BLaER1 treated with 17β-estradiol and CSF1 and Interleukin-3, amounts not matched to agents 10 nM and 100 nM (cell line): Measurements from ENCODE around the gene MYOC.
A peak's percentile ranks its signal among the peaks of the same experiment; 100 is the strongest.
"Not testable (repeated sequence)": the region's sequence is repeated elsewhere in the genome, so short reads cannot be mapped to it uniquely, and the experiment has no call there.

ENCODE experiments used
- H3K27ac ChIP-seq, 11 experiments: shearing (Covaris generic); formaldehyde crosslinking; 2 replicates each; pipeline ENCODE4 v1.8.1; 2022
- H3K27me3 ChIP-seq, 11 experiments: shearing (Covaris generic); formaldehyde crosslinking; 2 replicates each; pipeline ENCODE4 v1.8.1; 2022
- H3K36me3 ChIP-seq, 11 experiments: shearing (Covaris generic); formaldehyde crosslinking; 2 replicates each; pipeline ENCODE4 v1.8.1; 2022
- H3K4me1 ChIP-seq, 10 experiments: shearing (Covaris generic); formaldehyde crosslinking; 2 replicates each; pipeline ENCODE4 v1.8.1; 2022
- H3K4me2 ChIP-seq, 11 experiments: shearing (Covaris generic); formaldehyde crosslinking; 2 replicates each; pipeline ENCODE4 v1.8.1; 2022
- H3K4me3 ChIP-seq, 10 experiments: shearing (Covaris generic); formaldehyde crosslinking; 2 replicates each; pipeline ENCODE4 v1.8.1; 2022
- H3K9ac ChIP-seq, 11 experiments: shearing (Covaris generic); formaldehyde crosslinking; 2 replicates each; pipeline ENCODE4 v1.8.1; 2022
- H3K9me3 ChIP-seq, 11 experiments: shearing (Covaris generic); formaldehyde crosslinking; replicated peaks in 1 of 11; 2 replicates each; pipeline ENCODE4 v1.8.1; 2022
- H4K20me1 ChIP-seq, 11 experiments: shearing (Covaris generic); formaldehyde crosslinking; 2 replicates each; pipeline ENCODE4 v1.8.1; 2022
- Cebpa-rat ChIP-seq, 11 experiments: shearing (Covaris generic); IDR thresholded peaks; 2 replicates each; pipeline ENCODE4 v1.8.1; 2022

The MYOC gene

DNA sequence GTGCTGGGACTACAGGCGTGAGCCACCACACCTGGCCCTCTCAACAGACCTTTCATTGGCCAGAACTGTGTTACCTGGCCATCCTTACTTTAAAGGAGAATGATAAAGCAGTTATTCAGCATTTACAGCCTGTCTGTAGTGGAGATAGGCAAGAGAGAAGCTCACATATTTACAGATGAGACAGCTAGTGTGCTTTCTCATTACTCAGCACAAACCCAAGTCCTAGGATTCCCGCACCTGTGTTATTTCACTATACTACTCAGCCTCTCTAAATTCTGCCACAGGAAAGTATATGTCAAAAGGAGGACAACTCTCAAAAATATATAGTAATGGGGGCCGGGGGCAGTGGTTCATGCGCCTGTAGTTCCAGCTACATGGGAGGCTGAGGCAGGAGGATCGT, 15.9 kb upstream of the MYOC start:
- Histone ChIP-seq H3K9me3 (peaks cover 0 to 8% (median 4%) of the 10 kb centered on the region in 11 experiments; a peak in 9 of 22 replicates), H3K4me1 (no peaks in the 10 kb centered on the region), H3K27me3 (no peaks in the 10 kb centered on the region), H3K4me3 (no peak overlapping the region), H3K27ac (no peak overlapping the region), H4K20me1 (no peaks in the 10 kb centered on the region; a peak in 1 of 22 replicates), H3K4me2 (no peak overlapping the region), H3K9ac (no peak overlapping the region), H3K36me3 (no peaks in the 10 kb centered on the region)
- no peak for TF ChIP-seq Cebpa-rat (IDR thresholded peaks at IDR 0.05)

- H3K9me3 ChIP-seq, result peaks cover 0 to 8% (median 4%) of the 10 kb centered on the region in 11 experiments; a peak in 9 of 22 replicates
- H3K4me2 ChIP-seq, result no peak overlapping the region
- no peaks in the 10 kb centered on the region; a peak in 1 of 22 replicates for H4K20me1 ChIP-seq
- H3K4me1 ChIP-seq, result no peaks in the 10 kb centered on the region
- H3K9ac ChIP-seq, result no peak overlapping the region
- TF ChIP-seq Cebpa-rat (IDR thresholded peaks at IDR 0.05), result no peak
- no peak overlapping the region for H3K27ac ChIP-seq
- no peak overlapping the region for H3K4me3 ChIP-seq
- H3K27me3 ChIP-seq, result no peaks in the 10 kb centered on the region
- H3K36me3 ChIP-seq, result no peaks in the 10 kb centered on the region
These were observed 13.8 kb upstream of the MYOC start for GRCh38 chr1:171666114-171666769.

- Histone ChIP-seq H3K4me2 (no peak overlapping the region), H4K20me1 (no peaks in the 10 kb centered on the region; a peak in 1 of 22 replicates), H3K27ac (no peak overlapping the region), H3K4me1 (no peaks in the 10 kb centered on the region), H3K9ac (no peak overlapping the region), H3K9me3 (peaks cover 0 to 3% (median 0%) of the 10 kb centered on the region in 11 experiments; a peak in 1 of 22 replicates), H3K27me3 (no peaks in the 10 kb centered on the region), H3K36me3 (no peaks in the 10 kb centered on the region), H3K4me3 (no peak overlapping the region)
- TF ChIP-seq Cebpa-rat (IDR thresholded peaks at IDR 0.05), result no peak
These were observed 12.5 kb upstream of the MYOC start for GRCh38 chr1:171664976-171665375.

DNA sequence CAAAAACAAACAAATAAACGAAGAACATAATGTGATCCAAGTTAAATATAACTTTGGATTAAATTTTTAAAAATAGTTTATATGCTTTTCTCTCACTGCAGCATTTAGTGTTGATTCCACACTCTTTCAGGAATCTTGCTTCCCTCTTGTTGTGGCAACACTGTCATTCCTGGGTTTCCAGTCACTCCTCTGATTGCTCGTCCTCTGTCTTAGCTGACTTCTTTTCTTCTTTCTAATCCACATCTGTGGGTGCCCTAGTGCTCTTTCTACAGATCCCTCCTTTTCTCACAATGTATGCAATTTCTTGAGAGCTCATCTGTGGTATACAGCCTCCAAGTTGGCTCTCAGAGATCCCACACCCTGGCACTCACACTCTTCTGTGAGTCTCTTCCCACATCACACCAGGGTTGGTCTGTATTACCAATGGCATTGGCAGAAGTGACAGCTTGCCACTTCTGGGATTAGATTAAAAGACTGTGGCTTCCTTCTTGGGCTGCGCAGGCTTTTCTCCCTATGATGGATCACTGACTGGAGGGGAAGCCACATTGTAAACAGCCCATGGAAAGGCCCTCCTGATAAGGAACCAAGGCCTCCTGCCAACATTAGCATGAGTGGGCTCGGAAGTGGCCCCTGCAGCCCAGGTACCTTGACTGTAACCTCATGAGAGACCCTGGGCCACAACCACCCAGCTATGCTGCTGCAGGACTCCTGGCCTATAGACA, 11.5 kb upstream of the MYOC start:
- TF ChIP-seq Cebpa-rat (IDR thresholded peaks at IDR 0.05), result no peak

GRCh38 chr1:171663036-171663853, 10.8 kb upstream of the MYOC start:
- H3K9me3 ChIP-seq, result peaks cover 0 to 7% (median 0%) of the 10 kb centered on the region in 11 experiments; a peak in 1 of 22 replicates
- no peak overlapping the region for H3K9ac ChIP-seq
- no peak overlapping the region for H3K4me2 ChIP-seq

More for the DNA sequence above, 11.5 kb upstream of the MYOC start:
- Histone ChIP-seq H3K27ac (no peak overlapping the region), H3K4me2 (no peak overlapping the region), H3K36me3 (no peaks in the 10 kb centered on the region), H3K4me3 (no peak overlapping the region), H3K9me3 (peaks cover 0 to 7% (median 0%) of the 10 kb centered on the region in 11 experiments; a peak in 1 of 22 replicates), H4K20me1 (no peaks in the 10 kb centered on the region; a peak in 1 of 22 replicates), H3K27me3 (no peaks in the 10 kb centered on the region), H3K4me1 (no peaks in the 10 kb centered on the region), H3K9ac (no peak overlapping the region)

DNA sequence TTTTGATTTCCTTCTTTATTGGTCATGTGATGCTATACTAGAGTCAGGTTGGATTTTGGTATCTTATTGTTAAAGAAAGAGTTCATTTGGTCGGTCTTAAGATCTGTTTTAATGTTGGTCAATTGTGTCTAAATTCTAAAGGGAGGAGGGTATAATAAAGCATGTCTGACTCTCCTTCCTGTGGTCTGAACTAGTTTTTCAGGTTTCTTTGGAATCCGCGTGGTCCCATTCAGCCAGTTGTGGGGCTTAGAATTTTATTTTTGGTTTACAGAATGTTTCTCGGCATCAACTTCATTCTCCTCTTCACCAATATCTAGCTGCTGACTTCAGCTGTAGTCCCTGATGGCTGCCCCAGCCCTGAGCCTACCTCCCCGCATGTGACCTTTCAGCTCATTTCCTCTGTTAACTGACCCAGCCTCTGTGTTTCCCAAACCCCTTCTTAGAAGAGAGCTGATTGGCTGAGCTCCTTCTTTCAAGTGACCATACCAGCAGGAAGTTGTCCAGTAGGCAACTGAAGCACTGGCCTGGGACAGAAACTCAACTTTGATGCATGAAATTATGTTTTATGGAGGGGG, 8.7 kb upstream of the MYOC start:
- no peaks in the 10 kb centered on the region for H3K36me3 ChIP-seq
- H3K4me3 ChIP-seq, result no peak overlapping the region
- H3K27ac ChIP-seq, result no peak overlapping the region
- peaks cover 0 to 7% (median 0%) of the 10 kb centered on the region in 11 experiments; a peak in 1 of 22 replicates for H3K9me3 ChIP-seq
- no peaks in the 10 kb centered on the region for H3K27me3 ChIP-seq
- no peak overlapping the region for H3K4me2 ChIP-seq
- peaks cover 0 to 9% (median 5%) of the 10 kb centered on the region in 10 experiments; a peak in 11 of 20 replicates for H3K4me1 ChIP-seq
- no peak for TF ChIP-seq Cebpa-rat (IDR thresholded peaks at IDR 0.05)
- H3K9ac ChIP-seq, result no peak overlapping the region
- no peaks in the 10 kb centered on the region; a peak in 1 of 22 replicates for H4K20me1 ChIP-seq

More at GRCh38 chr1:171663036-171663853, 10.8 kb upstream of the MYOC start:
- Histone ChIP-seq H3K27ac (no peak overlapping the region), H3K36me3 (no peaks in the 10 kb centered on the region), H3K27me3 (no peaks in the 10 kb centered on the region), H4K20me1 (no peaks in the 10 kb centered on the region; a peak in 1 of 22 replicates), H3K4me1 (no peaks in the 10 kb centered on the region), H3K4me3 (no peak overlapping the region)
- no peak for TF ChIP-seq Cebpa-rat (IDR thresholded peaks at IDR 0.05)

GRCh38 chr1:171656206-171656605, 3.7 kb upstream of the MYOC start:
- H3K9me3 ChIP-seq, H3K9ac ChIP-seq, H3K4me3 ChIP-seq, H3K36me3 ChIP-seq, H3K27me3 ChIP-seq, H4K20me1 ChIP-seq: not testable (repeated sequence)
- H3K27ac ChIP-seq, result peak overlapping the region in 1 of 11 experiments; percentile 36; a peak in 1 of 22 replicates
- peak overlapping the region in 8 of 11 experiments; percentile 66 to 91 (median 72); a peak in 15 of 22 replicates for H3K4me2 ChIP-seq
- H3K4me1 ChIP-seq, result peaks cover 9 to 33% (median 27%) of the 10 kb centered on the region in 10 experiments; a peak in 18 of 20 replicates

- peak overlapping the region; percentile 27 to 91 (median 69); a peak in 21 of 22 replicates for H3K4me2 ChIP-seq
- H3K9ac ChIP-seq, result peak overlapping the region in 1 of 11 experiments; percentile 41; a peak in 1 of 22 replicates
- no peaks in the 10 kb centered on the region for H3K27me3 ChIP-seq
- H3K36me3 ChIP-seq, result no peaks in the 10 kb centered on the region
- H3K27ac ChIP-seq, result peak overlapping the region in 2 of 11 experiments; percentile 20 to 36; a peak in 2 of 22 replicates
- no peaks in the 10 kb centered on the region for H4K20me1 ChIP-seq
- peaks cover 0 to 7% (median 0%) of the 10 kb centered on the region in 11 experiments; a peak in 1 of 22 replicates for H3K9me3 ChIP-seq
- no peak for TF ChIP-seq Cebpa-rat (IDR thresholded peaks at IDR 0.05)
- peak overlapping the region in 1 of 10 experiments; percentile 2; a peak in 2 of 20 replicates for H3K4me3 ChIP-seq
- peaks cover 9 to 33% (median 27%) of the 10 kb centered on the region in 10 experiments; a peak in 18 of 20 replicates for H3K4me1 ChIP-seq
These were observed 3.2 kb upstream of the MYOC start for GRCh38 chr1:171655746-171656116.
